Left ventricle myocardium inferior (tissue), 1 donor: Measurements from ENCODE around the gene ITGB7. TPM values are rescaled to one million over a fixed set of nuclear protein-coding genes. Genes with fewer than 3 reads are reported as not detected.
"Not testable (repeated sequence)": the region's sequence is repeated elsewhere in the genome, so short reads cannot be mapped to it uniquely, and the experiment has no call there.

Experiments used
- DNase-seq: peaks from one replicate; pipeline ENCODE4 v3.0.0-alpha.2; 2020
- H3K27ac ChIP-seq: fragments of 200-600 bp; replicated peaks from 2 replicates; pipeline ENCODE4 v1.8.0; 2021
- H3K27me3 ChIP-seq: fragments of 200-600 bp; 2 replicates; pipeline ENCODE4 v1.8.0; 2021; ENCODE audit warnings: low read depth
- H3K36me3 ChIP-seq: fragments of 200-600 bp; 2 replicates; pipeline ENCODE4 v1.8.0; 2021
- H3K4me1 ChIP-seq: fragments of 200-600 bp; 2 replicates; pipeline ENCODE4 v1.8.0; 2021
- H3K4me3 ChIP-seq: fragments of 200-600 bp; 2 replicates; pipeline ENCODE4 v1.8.0; 2021; ENCODE audit warnings: mild to moderate bottlenecking, moderate library complexity
- H3K9me3 ChIP-seq: fragments of 200-600 bp; replicated peaks from 2 replicates; pipeline ENCODE4 v1.8.0; 2021
- intact Hi-C: fragments of 100-400 bp; cut with micrococcal nuclease; formaldehyde crosslinking; loops from one replicate; pipeline ENCODE4 v1.11.0; 2022
- total RNA-seq: library from RNA; stranded (reverse); fragmentation: NEBNext Ultra II Directional; extraction: Animal tissue kit (Norgen Biotek cat#: 25700); gene quantifications from one replicate; pipeline ENCODE4 v1.2.1, GENCODE V29; 2021
- TF ChIP-seq, protein P1 (sequence below): fragments of 200-600 bp; IDR thresholded peaks from 2 replicates; pipeline ENCODE4 v1.8.0; 2021; ENCODE audit warnings: antibody characterized with exemption, mild to moderate bottlenecking, borderline replicate concordance
- donor health status: DM: no; HTN: yes; CAD: no; lungs with severe emphysema.

ITGB7 gene
- total RNA-seq, 1 donor from 2014 or later, result 1.1 TPM

DNA sequence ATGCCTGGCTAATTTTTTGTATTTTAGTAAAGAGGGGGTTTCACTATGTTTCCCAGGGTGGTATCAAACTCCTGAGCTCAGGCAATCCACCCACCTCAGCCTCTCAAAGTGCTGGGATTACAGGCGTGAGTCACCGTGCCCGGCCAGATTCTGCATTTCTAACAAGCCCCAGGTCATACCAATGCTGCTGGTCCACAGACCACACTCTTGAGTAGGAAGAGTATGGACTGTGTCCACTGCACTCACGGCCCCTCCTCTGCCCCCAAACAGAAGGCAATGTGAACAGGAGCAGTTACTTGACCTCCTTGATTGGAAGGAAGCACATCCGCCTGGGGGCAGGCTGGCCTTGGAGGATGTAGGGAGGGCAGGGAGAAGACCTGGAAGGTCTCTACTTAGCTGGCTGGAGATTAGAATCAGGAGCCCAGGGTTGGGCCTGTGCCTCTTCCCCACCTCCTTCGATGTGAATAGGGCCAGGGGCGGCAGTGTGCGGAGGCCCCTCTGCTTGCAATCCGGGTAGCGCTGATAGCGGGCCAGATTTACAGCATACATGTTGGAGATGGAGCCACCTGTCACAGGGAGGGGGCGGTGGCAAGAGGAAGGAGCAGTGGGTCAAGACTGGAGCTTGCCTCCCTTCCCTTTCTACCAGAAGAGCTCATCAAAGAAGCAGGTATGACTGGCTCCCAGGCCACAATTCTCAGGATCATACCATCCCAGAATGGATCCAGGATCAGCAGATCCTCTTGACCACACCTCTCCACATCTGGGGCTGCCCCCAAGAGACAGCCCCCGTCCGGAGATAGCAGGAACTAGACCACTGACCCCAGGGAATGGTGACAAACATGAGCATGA lies 36.0 kb downstream of the ITGB7 start:
- peaks cover 8% of the 10 kb centered on the region for H3K4me1 ChIP-seq
- H3K27ac ChIP-seq, result no peak overlapping the region
- no peak overlapping the region for H3K4me3 ChIP-seq
- no peak for DNase-seq
- intact Hi-C loops, result no loop called here
- H3K9me3 ChIP-seq, result no peaks in the 10 kb centered on the region
- no peaks in the 10 kb centered on the region for H3K27me3 ChIP-seq
- TF ChIP-seq, protein P1, sequence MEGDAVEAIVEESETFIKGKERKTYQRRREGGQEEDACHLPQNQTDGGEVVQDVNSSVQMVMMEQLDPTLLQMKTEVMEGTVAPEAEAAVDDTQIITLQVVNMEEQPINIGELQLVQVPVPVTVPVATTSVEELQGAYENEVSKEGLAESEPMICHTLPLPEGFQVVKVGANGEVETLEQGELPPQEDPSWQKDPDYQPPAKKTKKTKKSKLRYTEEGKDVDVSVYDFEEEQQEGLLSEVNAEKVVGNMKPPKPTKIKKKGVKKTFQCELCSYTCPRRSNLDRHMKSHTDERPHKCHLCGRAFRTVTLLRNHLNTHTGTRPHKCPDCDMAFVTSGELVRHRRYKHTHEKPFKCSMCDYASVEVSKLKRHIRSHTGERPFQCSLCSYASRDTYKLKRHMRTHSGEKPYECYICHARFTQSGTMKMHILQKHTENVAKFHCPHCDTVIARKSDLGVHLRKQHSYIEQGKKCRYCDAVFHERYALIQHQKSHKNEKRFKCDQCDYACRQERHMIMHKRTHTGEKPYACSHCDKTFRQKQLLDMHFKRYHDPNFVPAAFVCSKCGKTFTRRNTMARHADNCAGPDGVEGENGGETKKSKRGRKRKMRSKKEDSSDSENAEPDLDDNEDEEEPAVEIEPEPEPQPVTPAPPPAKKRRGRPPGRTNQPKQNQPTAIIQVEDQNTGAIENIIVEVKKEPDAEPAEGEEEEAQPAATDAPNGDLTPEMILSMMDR, result no peak
- H3K36me3 ChIP-seq, result peaks cover 33% of the 10 kb centered on the region

DNA sequence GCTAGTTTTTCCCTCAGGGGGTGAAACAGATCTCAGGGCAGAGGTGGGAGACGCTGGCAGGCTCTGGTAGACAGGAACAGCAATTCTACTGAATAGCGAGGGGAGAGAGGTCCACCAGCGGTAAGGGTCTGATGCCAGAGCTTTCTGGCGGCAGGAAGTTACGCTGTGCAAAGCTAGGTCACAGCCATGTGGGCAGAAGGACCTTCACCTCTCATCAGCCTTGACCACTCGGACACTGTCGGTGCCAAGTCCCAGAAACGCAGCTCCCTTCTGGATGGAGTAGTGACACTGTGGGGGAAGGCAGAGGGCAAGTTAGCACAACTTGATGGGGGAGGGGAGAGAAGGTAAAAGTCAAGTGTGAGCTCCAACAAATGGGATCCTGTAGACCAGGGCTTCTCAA lies 36.8 kb downstream of the ITGB7 start:
- intact Hi-C loops, result no loop called here
- TF ChIP-seq, protein P1, result no peak
- Histone ChIP-seq H3K9me3 (no peaks in the 10 kb centered on the region), H3K4me1 (peaks cover 5% of the 10 kb centered on the region), H3K27me3 (no peaks in the 10 kb centered on the region), H3K36me3 (peaks cover 33% of the 10 kb centered on the region), H3K4me3 (no peak overlapping the region), H3K27ac (no peak overlapping the region)
- no peak for DNase-seq

DNA sequence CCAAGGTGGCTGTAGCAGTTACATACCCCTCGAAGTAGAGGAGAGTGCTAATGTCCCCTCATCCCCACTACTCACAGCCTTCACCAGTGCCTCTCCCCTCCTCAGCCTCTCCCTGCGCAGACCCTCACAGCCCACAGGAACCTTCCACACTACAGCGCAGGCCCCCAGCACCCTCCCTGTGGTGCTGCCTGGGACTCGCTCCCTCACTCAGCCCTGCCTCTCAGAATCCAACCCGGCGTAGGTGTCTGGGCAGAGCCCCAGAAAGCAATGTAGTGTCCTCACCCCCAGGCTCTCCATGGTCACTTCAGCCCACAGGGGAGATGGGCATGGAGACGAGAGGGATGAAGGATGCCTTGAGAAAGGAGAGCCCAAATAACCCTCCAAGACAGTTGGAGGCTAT lies 37.4 kb downstream of the ITGB7 start:
- Histone ChIP-seq H3K9me3 (no peaks in the 10 kb centered on the region), H3K36me3 (peaks cover 33% of the 10 kb centered on the region), H3K4me1 (no peaks in the 10 kb centered on the region), H3K27me3 (no peaks in the 10 kb centered on the region), H3K27ac (no peak overlapping the region), H3K4me3 (no peak overlapping the region)
- TF ChIP-seq, protein P1, result no peak
- intact Hi-C loops, result no loop called here
- no peak for DNase-seq

DNA sequence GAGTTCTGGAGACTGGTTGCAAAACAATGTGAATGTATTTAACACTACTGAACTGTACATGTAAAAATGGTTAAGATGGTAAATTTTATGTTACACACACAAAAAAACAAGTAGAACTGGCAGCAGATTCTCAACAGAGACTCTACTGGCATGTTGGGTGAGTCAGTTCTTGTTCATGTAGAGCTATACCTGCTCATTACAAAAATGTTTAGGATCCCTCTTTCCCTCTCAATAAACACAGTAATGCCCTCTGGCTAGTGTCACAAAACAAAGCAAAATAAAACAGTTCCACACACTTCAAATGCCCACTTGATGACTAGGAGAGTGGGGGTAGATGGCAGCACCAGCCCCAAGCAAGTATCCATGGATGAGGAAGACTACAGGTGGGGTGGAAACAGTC lies 40.2 kb downstream of the ITGB7 start:
- H3K27ac ChIP-seq, result no peak overlapping the region
- H3K4me3 ChIP-seq, result no peak overlapping the region
- TF ChIP-seq, protein P1, result no peak
- intact Hi-C loops, result no loop called here
- no peaks in the 10 kb centered on the region for H3K27me3 ChIP-seq
- H3K36me3 ChIP-seq, result peaks cover 23% of the 10 kb centered on the region
- no peaks in the 10 kb centered on the region for H3K9me3 ChIP-seq
- no peaks in the 10 kb centered on the region for H3K4me1 ChIP-seq
- no peak for DNase-seq

DNA sequence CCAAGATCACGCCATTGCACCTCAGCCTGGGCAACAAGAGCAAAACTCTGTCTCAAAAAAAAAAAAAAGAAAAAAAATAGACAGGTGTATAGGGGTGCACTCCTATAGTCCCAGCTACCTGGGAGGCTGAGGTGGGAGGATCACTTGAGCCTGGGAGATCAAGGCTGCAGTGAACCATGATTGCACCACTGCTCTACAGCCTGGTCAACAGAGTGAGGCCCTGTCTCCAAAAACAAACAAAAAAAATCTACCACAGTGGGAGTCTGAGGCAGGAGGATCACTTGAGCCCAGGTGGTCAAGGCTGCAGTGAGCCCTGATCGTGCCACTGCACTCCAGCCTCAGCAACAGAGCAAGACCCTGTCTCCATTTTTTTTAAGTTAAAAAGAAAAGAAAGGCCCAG lies 44.0 kb downstream of the ITGB7 start:
- intact Hi-C loops, result loop anchor here (5.0 kb wide), 1 partner anchor 34 kb away; no protein-coding TSS in a partner anchor
- not testable (repeated sequence) for DNase-seq, H3K4me1 ChIP-seq, H3K27ac ChIP-seq, H3K4me3 ChIP-seq, H3K27me3 ChIP-seq, H3K9me3 ChIP-seq, H3K36me3 ChIP-seq
